NCI-H774 (cell line): Measurements from ENCODE around the gene CHST2.
"Not testable (repeated sequence)": the region's sequence is repeated elsewhere in the genome, so short reads cannot be mapped to it uniquely, and the experiment has no call there.

Experiments used
- DNase-seq: peaks from one replicate; lab custom pipeline; 2025; lab: John Stamatoyannopoulos, UW

The CHST2 gene

GRCh38 chr3:143134471-143134870 is 14.9 kb downstream of the CHST2 start:
- peak; percentile 28 for DNase-seq

GRCh38 chr3:143135150-143135549 is 15.6 kb downstream of the CHST2 start:
- DNase-seq, result no peak

GRCh38 chr3:143137435-143138036 is 18.0 kb downstream of the CHST2 start:
- DNase-seq, result no peak

- no peak for DNase-seq
These were observed 19.4 kb downstream of the CHST2 start for GRCh38 chr3:143138953-143139352.

- no peak for DNase-seq
These were observed 20.2 kb downstream of the CHST2 start for GRCh38 chr3:143139762-143140161.

- no peak for DNase-seq
These were observed 21.0 kb downstream of the CHST2 start for GRCh38 chr3:143140550-143140949.

DNA sequence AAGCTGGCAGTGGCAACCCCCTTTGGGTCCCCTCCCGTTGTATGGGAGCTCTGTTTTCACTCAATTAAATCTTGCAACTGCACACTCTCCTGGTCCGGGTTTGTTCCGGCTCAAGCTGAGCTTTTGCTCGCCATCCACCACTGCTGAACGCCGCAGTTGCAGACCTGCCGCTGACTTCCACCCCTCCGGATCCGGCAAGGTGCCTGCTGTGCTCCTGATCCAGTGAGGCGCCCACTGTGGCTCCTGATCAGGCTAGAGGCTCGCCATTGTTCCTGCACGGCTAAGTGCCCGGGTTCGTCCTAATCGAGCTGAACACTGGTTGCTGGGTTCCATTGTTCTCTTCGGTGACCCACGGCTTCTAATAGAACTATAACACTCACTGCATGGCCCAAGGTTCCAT is 22.8 kb downstream of the CHST2 start:
- no peak for DNase-seq

GRCh38 chr3:143145906-143146305 is 26.3 kb downstream of the CHST2 start:
- DNase-seq, result no peak

- no peak for DNase-seq
These were observed 27.1 kb downstream of the CHST2 start for GRCh38 chr3:143146486-143147274.

- no peak for DNase-seq
These were observed 28.1 kb downstream of the CHST2 start for GRCh38 chr3:143147707-143148106.

GRCh38 chr3:143150071-143150470 is 30.5 kb downstream of the CHST2 start:
- DNase-seq, result no peak

DNA sequence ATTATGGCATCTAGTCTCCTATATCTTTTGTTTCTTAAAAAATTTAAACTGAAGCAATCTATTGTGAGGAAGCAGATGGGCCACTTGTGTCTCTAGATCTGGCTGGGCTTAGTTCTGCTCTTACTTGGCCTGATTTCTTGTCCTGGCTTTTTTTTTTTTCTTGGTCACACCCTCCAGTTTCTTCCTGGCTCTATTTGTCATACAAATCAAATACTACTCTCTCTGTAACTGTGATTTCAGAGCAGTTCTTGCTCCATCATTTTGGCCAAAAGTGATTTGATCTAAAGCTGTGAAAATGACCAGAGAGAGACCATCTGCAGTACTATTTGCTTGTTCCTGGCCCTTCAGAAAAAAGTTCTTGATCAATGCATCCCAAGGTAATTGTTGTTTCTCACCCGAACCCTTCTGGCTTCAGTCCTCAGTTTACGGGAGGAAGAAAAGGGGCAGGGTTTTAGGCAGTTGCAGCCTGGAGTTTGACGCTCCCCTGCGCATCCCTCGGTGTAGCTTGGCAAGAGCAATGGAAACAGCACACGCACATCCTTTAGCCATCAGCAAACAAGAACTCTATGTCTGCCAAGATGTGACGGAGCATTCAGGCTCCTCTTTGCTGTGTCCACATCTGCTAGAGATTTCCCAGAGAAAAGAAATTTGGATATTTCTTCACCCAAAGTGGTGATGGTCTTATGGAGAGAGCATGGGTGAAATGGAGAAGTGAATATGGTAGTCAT is 31.6 kb downstream of the CHST2 start:
- DNase-seq, result no peak

GRCh38 chr3:143152043-143152442 is 32.5 kb downstream of the CHST2 start:
- no peak for DNase-seq

DNA sequence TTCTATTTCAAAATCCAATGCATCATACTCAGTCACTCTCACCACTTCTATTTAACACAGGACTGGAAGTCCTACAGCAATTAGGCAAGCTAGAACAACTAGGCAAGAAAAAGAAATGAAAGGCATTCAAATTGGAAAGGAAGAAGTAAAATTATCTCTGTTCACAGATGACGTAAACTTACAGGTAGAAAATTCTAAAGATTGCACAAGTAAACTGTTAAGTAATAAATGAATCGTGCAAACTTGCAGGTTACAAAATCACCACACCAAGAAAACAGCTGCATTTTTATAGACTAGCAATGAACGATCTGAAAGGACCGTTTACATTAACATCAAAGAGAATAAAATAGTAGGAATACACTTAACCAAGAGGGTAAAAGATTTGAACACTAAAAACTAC is 36.2 kb downstream of the CHST2 start:
- DNase-seq, result no peak

- no peak for DNase-seq
These were observed 38.7 kb downstream of the CHST2 start for GRCh38 chr3:143158014-143158988.

- no peak for DNase-seq
These were observed 40.9 kb downstream of the CHST2 start for GRCh38 chr3:143160437-143160836.

DNA sequence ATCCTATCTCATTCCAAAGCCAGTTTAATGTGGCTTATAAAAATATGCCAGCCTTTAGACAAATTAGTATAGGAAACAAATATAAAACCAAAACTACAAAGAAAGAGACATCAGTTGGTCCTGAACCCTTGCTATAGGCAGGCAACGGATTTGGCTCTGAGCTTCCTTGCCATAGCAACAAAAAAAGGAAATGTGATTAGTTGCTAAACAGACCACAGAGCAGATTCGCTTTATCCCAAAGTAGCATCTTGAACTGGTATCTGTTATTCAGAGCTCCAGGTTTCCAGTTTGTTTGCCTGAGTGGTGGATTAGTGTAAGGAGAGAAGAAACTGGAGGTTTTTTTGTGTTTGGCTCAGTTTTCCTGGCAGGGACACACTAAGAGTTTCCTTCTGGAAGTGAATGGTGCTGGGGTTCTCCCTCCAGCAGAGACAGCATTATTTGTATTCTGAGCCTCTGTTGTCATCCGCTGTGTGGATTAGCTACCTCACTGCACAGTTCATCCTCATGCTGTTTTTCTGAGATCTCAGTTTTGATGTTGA is 44.1 kb downstream of the CHST2 start:
- no peak for DNase-seq

DNA sequence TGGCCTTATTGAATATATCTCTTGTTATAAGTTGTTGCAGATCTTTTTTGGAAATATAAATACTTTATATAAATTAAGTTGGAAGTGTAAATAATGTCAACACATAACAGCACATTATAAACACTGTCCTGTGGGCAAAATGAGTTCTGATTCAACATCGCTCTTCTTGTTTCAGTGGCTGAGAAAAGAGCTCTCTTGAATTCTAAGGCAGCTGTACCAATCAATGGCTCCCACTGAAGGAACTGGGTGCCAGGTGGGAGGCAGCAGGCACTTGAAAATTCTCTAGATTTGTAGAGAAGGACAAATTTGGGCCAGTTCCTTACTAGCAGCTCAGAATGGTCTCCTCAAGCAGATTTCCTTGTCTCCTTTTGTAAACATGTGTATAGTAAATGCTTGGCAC is 45.6 kb downstream of the CHST2 start:
- no peak for DNase-seq

DNA sequence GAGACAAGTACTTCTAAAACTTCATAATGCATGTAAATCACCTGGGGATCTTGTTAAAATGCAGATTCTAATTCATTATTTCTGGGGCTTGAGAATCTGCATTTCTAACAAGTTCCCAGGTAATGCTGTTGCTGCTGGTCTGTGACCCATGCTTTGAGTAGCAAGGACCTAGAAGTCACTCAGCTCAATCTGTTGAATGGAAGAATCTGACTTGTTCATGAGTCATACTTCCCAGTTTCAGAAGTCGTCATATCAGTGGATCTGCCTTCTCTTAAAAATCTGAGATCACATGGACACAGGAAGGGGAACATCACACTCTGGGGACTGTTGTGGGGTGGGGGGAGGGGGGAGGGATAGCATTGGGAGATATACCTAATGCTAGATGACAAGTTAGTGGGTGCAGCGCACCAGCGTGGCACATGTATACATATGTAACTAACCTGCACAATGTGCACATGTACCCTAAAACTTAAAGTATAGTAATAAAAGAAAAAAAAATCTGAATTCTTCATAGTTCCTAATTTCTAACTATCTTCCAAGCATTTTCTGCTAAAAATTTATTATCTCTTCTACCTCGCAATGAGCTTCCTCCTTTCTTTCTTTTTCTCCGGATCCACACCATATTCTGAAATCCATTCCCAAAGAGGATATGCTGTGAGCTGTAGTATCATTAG is 46.2 kb downstream of the CHST2 start:
- DNase-seq, result not testable (repeated sequence)

GRCh38 chr3:143166376-143166775 is 46.8 kb downstream of the CHST2 start:
- no peak for DNase-seq
